Fibroblast of lung (primary cell): ENCODE measurements around the gene UCK1. TPM values are rescaled to one million over a fixed set of nuclear protein-coding genes. Genes with fewer than 3 reads are reported as not detected.

Experiments
- DNase-seq, 2 donors: peaks; one replicate each; pipeline versions ENCODE4 v3.0.0 to v3.0.0-alpha.2; 2010; ENCODE audit warnings: low read depth in 2 of 2
- H2AFZ ChIP-seq: 2 replicates; pipeline ENCODE4 v1.5.1; 2012; ENCODE audit warnings: low read length, control low read depth, inconsistent platforms
- H3K27ac ChIP-seq: 2 replicates; pipeline ENCODE4 v1.5.1; 2011; ENCODE audit warnings: low read length, control low read depth; ENCODE audit not compliant: insufficient read depth
- H3K27me3 ChIP-seq: 2 replicates; pipeline ENCODE4 v1.5.1; 2011; ENCODE audit warnings: mild to moderate bottlenecking, low read length; ENCODE audit not compliant: control insufficient read depth, insufficient read depth
- H3K36me3 ChIP-seq: 2 replicates; pipeline ENCODE4 v1.5.1; 2011; ENCODE audit warnings: low read length; ENCODE audit not compliant: control insufficient read depth, insufficient read depth
- H3K4me1 ChIP-seq: 2 replicates; pipeline ENCODE4 v1.5.1; 2011; ENCODE audit warnings: low read length; ENCODE audit not compliant: control insufficient read depth, insufficient read depth; ENCODE audit errors: extremely low read depth
- H3K4me2 ChIP-seq: 2 replicates; pipeline ENCODE4 v1.5.1; 2011; ENCODE audit warnings: low read length, control low read depth; ENCODE audit not compliant: insufficient read depth; ENCODE audit errors: extremely low read depth
- H3K4me3 ChIP-seq, 4 experiments: fragments of 200-600 bp in 1 of 4; sonication (generic) in 1 of 4; replicated peaks in 1 of 4; 2 replicates each; pipeline ENCODE4 v1.5.1; 2011 to 2016; ENCODE audit warnings: low read length in 4 of 4, low read depth in 3 of 4, mild to moderate bottlenecking in 3 of 4, control low read depth in 2 of 4, inconsistent platforms in 1 of 4, mixed read lengths in 1 of 4; ENCODE audit not compliant: insufficient read depth in 1 of 4; ENCODE audit errors: control extremely low read depth in 1 of 4
- H3K79me2 ChIP-seq: 2 replicates; pipeline ENCODE4 v1.5.1; 2012; ENCODE audit warnings: mild to moderate bottlenecking, low read length, inconsistent platforms; ENCODE audit not compliant: control insufficient read depth, insufficient read depth
- H3K9ac ChIP-seq: 2 replicates; pipeline ENCODE4 v1.5.1; 2011; ENCODE audit warnings: mild to moderate bottlenecking, low read length, control low read depth; ENCODE audit not compliant: insufficient read depth
- H3K9me3 ChIP-seq: 2 replicates; pipeline ENCODE4 v1.5.1; 2012; ENCODE audit warnings: low read depth, low read length; ENCODE audit not compliant: control insufficient read depth, insufficient read depth
- H4K20me1 ChIP-seq: 2 replicates; pipeline ENCODE4 v1.5.1; 2011; ENCODE audit warnings: low read length; ENCODE audit not compliant: control insufficient read depth, insufficient read depth; ENCODE audit errors: extremely low read depth
- EZH2 ChIP-seq: IDR thresholded peaks from 2 replicates; pipeline ENCODE4 v1.5.1; 2012; ENCODE audit warnings: low read length, control low read depth, mild to moderate bottlenecking; ENCODE audit errors: missing control alignments
- polyA plus RNA-seq, 2 donors: library from polyadenylated mRNA; depleted of rRNA in 1 of 2; stranded (reverse) in 1 of 2; unstranded in 1 of 2; fragments of >200 nt; gene quantifications; 2 replicates each; pipeline ENCODE4 v1.2.1, GENCODE V29; 2011 to 2012; ENCODE audit warnings: missing spikeins in 1 of 2
- total RNA-seq: library from RNA; depleted of rRNA; stranded (reverse); fragments of >200 nt; gene quantifications from 2 replicates; pipeline ENCODE4 v1.2.1, GENCODE V29; 2014
- TF ChIP-seq, protein P1 (sequence below), 2 donors: IDR thresholded peaks in 1 of 2; conservative IDR thresholded peaks in 1 of 2; 1 replicate in 1 of 2; 2 replicates in 1 of 2; pipeline ENCODE4 v1.5.1; 2011 to 2012; ENCODE audit warnings: low read length in 2 of 2, control low read depth in 1 of 2, inconsistent platforms in 1 of 2, low read depth in 1 of 2, mild to moderate bottlenecking in 1 of 2

The UCK1 gene
- total and polyA plus RNA-seq, 2 donors (not counting 1 experiment from before 2014, with no cell fraction given) = 20.9 to 22.3 TPM

DNA sequence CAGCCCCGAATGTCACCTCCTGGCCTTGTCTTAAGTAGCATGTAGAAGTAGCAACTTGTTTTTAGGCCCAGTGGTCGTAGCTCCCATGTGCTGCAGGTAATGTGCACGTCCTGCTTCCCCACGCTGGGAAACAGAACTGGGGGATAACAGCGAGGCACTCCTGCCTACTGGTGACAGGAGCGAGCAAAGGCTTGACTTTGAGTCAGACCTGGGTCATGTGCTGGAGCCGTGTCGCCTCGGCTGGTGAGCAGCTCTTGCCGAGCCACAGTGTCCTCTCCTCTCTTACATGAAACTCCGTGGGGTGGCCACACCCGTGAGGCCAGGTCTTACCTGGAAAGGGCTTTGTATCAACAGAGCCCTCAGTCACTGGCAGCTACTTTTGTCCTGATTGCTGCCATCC is 45.9 kb downstream of the UCK1 start:
- peaks cover 57% of the 10 kb centered on the region for H3K36me3 ChIP-seq
- no peaks in the 10 kb centered on the region for H3K9me3 ChIP-seq
- H3K27ac ChIP-seq = no peak overlapping the region
- no peaks in the 10 kb centered on the region for H3K4me1 ChIP-seq
- TF ChIP-seq EZH2 = no peak
- TF ChIP-seq, protein P1, sequence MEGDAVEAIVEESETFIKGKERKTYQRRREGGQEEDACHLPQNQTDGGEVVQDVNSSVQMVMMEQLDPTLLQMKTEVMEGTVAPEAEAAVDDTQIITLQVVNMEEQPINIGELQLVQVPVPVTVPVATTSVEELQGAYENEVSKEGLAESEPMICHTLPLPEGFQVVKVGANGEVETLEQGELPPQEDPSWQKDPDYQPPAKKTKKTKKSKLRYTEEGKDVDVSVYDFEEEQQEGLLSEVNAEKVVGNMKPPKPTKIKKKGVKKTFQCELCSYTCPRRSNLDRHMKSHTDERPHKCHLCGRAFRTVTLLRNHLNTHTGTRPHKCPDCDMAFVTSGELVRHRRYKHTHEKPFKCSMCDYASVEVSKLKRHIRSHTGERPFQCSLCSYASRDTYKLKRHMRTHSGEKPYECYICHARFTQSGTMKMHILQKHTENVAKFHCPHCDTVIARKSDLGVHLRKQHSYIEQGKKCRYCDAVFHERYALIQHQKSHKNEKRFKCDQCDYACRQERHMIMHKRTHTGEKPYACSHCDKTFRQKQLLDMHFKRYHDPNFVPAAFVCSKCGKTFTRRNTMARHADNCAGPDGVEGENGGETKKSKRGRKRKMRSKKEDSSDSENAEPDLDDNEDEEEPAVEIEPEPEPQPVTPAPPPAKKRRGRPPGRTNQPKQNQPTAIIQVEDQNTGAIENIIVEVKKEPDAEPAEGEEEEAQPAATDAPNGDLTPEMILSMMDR (conservative IDR thresholded peaks at IDR 0.05 in 1 of 2, IDR thresholded peaks at IDR 0.05 in 1 of 2; ENCODE audit: low read depth in 1 of 2, low read length in 2 of 2) = no peak
- H3K27me3 ChIP-seq = no peaks in the 10 kb centered on the region
- H3K4me2 ChIP-seq = no peak overlapping the region
- H3K79me2 ChIP-seq = no peaks in the 10 kb centered on the region
- H2AFZ ChIP-seq = no peak overlapping the region
- no peaks in the 10 kb centered on the region for H4K20me1 ChIP-seq
- DNase-seq = no peak
- H3K4me3 ChIP-seq = no peak overlapping the region
- no peak overlapping the region for H3K9ac ChIP-seq

DNA sequence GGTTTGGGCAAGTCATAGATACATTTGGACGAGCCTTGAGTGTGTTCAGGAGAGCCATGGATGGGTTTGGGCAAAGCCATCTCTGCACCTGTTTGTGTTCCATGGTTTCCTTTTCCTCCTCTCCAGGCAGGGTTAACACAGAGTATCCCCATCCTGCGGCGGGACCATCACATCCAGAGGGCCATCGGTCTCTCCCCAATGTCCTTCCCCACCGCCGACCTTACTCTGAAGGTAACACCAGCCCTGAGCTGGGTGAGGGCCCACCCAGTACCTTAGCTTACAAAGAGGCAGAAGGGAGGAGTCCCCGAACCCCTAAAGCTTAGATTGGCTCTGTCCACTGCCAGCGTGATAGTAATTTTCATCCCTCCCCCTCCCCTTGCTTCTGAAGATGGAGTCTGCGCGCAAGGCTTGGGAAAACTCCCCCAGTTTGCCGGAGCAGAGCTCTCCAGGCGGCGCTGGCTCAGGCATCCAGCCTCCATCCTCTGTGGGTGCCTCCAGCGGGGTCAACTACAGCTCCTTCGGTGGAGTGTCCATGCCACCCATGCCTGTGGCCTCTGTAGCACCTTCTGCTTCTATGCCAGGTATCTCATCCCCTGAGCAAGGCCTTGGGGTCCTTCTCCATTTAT is 46.4 kb downstream of the UCK1 start:
- Histone ChIP-seq H3K4me2 (no peak overlapping the region), H3K36me3 (peaks cover 56% of the 10 kb centered on the region), H3K4me1 (no peaks in the 10 kb centered on the region), H3K27ac (no peak overlapping the region), H3K27me3 (no peaks in the 10 kb centered on the region), H3K9ac (no peak overlapping the region), H3K4me3 (no peak overlapping the region), H4K20me1 (no peaks in the 10 kb centered on the region), H2AFZ (no peak overlapping the region), H3K9me3 (no peaks in the 10 kb centered on the region), H3K79me2 (peaks cover 2% of the 10 kb centered on the region)
- DNase-seq = no peak
- TF ChIP-seq, protein P1 (conservative IDR thresholded peaks at IDR 0.05 in 1 of 2, IDR thresholded peaks at IDR 0.05 in 1 of 2; ENCODE audit: low read depth in 1 of 2, low read length in 2 of 2) = no peak
- TF ChIP-seq EZH2 = no peak

DNA sequence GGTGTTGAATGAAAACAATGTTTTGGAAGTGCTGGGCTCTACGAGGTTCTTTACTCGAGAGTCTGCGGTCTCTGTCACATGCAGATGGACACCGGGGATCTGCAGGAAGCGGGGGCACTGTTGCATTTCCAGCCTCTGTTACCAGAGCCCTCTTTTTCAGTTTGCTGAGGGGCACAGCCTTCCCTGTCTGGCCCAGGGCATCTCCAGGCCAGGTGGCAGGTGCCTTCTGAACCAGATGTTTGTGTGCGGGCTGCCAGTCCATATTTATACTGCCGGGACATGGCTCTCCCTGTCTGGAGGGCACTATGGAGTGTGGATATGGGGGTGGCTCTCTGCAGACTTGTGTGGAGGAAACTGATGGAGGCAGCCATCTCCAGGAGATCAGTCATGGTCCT is 47.0 kb downstream of the UCK1 start:
- H4K20me1 ChIP-seq = no peaks in the 10 kb centered on the region
- TF ChIP-seq, protein P1 (conservative IDR thresholded peaks at IDR 0.05 in 1 of 2, IDR thresholded peaks at IDR 0.05 in 1 of 2; ENCODE audit: low read depth in 1 of 2, low read length in 2 of 2) = no peak
- TF ChIP-seq EZH2 = no peak
- no peak overlapping the region for H3K27ac ChIP-seq
- no peak overlapping the region for H3K4me3 ChIP-seq
- peaks cover 56% of the 10 kb centered on the region for H3K36me3 ChIP-seq
- no peaks in the 10 kb centered on the region for H3K4me1 ChIP-seq
- H3K27me3 ChIP-seq = no peaks in the 10 kb centered on the region
- H3K9ac ChIP-seq = no peak overlapping the region
- H3K4me2 ChIP-seq = no peak overlapping the region
- H3K9me3 ChIP-seq = no peaks in the 10 kb centered on the region
- no peak overlapping the region for H2AFZ ChIP-seq
- no peak for DNase-seq
- H3K79me2 ChIP-seq = peaks cover 2% of the 10 kb centered on the region
